ENCODE measurements around the gene SESN3.
A peak's percentile ranks its signal among the peaks of the same experiment; 100 is the strongest.
"Not testable (repeated sequence)": the region's sequence is repeated elsewhere in the genome, so short reads cannot be mapped to it uniquely, and the experiment has no call there.

Gene SESN3

DNA sequence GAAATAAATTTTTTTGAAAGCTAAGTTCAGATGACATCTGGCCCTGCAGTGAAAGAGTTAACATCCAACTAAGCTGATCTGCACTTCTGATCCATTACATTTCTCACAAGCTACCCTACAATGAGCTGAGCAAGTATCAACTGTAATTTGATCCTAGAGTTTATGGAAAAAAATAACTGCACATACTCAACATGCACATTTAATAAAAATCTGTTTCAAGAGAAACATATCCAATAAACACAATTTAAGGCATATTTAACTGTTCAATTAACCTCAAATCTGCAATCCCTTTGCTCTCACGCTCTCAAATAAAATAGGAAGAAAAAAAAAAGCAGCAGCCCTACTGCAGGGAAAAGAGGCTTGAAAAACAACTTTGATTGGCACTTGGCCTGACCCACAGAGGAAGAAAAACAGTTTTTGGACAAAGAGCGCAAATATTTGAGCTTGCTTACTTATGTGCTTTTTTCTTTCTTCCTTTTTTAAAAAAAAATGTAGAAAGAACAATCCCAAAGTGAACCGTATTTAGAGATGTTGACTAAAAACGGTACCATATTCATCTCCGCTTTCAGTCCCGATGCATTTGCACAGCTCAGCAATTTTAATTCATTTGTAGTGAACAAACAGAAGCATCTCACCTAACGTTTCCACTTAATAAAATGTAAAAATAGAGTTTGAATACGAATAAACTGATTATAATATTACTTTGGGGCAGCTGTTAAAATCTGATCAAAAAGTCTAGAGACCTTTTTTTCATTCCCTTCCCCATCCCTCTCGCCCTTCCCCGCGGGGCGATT lies 1.6 kb downstream of the SESN3 start:
- no peak overlapping the region for H3K9ac ChIP-seq (ENCODE audit: low read depth, low read length)
- H3K4me2 ChIP-seq (ENCODE audit: insufficient read depth, low read length), result no peak overlapping the region
- H3K4me3 ChIP-seq (ENCODE audit: low read depth in 1 of 2, low read length in 2 of 2), result no peak overlapping the region
- H3K4me1 ChIP-seq (ENCODE audit: insufficient read depth, low read length), result peaks cover 22% of the 10 kb centered on the region
- H3K36me3 ChIP-seq (ENCODE audit: insufficient read depth, low read length), result no peaks in the 10 kb centered on the region
- H3K9me3 ChIP-seq (ENCODE audit: insufficient read depth, low read length, severe bottlenecking), result no peaks in the 10 kb centered on the region
- ATAC-seq (ENCODE audit: insufficient read depth, low read depth), result no peak
- DNase-seq, result no peak
- no peaks in the 10 kb centered on the region for H3K79me2 ChIP-seq (ENCODE audit: insufficient read depth, low read length)
- H4K20me1 ChIP-seq (ENCODE audit: insufficient read depth, low read length), result no peaks in the 10 kb centered on the region
- no peak overlapping the region for H3K27ac ChIP-seq (ENCODE audit: low read length)
- peaks cover 61% of the 10 kb centered on the region for H3K27me3 ChIP-seq (ENCODE audit: insufficient read depth, low read length, poor library complexity)
- no peak overlapping the region for H2AFZ ChIP-seq (ENCODE audit: low read depth, low read length)
- TF ChIP-seq EZH2 (IDR thresholded peaks at IDR 0.05; ENCODE audit: borderline replicate concordance, low read depth, low read length, severe bottlenecking), result peak; percentile 4
- TF ChIP-seq, protein P1, sequence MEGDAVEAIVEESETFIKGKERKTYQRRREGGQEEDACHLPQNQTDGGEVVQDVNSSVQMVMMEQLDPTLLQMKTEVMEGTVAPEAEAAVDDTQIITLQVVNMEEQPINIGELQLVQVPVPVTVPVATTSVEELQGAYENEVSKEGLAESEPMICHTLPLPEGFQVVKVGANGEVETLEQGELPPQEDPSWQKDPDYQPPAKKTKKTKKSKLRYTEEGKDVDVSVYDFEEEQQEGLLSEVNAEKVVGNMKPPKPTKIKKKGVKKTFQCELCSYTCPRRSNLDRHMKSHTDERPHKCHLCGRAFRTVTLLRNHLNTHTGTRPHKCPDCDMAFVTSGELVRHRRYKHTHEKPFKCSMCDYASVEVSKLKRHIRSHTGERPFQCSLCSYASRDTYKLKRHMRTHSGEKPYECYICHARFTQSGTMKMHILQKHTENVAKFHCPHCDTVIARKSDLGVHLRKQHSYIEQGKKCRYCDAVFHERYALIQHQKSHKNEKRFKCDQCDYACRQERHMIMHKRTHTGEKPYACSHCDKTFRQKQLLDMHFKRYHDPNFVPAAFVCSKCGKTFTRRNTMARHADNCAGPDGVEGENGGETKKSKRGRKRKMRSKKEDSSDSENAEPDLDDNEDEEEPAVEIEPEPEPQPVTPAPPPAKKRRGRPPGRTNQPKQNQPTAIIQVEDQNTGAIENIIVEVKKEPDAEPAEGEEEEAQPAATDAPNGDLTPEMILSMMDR (IDR thresholded peaks at IDR 0.05; ENCODE audit: borderline replicate concordance, extremely low read depth, low read length, poor library complexity, severe bottlenecking), result no peak

DNA sequence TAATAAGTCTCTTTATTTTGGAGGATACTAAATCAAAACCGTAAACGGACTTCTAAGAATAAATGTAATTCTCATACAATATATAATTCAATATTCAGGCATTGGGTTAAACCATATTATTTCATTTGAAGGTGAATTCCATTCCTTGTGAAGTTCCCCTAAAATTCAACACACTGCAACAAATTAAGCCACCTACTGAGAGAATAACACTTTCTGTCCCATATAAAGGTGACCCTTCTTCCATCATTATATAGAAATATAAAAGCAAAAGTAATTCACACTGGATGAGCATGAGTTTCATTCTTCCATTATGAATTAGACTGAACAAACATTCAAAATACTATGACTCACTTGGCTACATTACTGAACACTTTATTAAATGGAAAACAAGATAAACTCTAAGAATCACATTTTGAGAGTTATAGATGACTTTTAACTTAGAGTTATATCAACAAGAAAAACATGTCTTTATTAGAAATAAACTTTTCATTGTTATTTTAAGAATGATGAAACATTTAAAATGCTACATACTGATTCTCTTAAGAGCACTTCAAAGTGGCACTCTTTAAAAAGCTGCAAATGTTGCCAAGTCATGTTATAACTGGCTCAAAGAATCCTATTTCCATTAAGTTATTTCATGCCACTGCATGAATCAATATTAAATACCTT lies 2.8 kb downstream of the SESN3 start:
- no peaks in the 10 kb centered on the region for H3K79me2 ChIP-seq (ENCODE audit: insufficient read depth, low read length)
- ATAC-seq (ENCODE audit: insufficient read depth, low read depth) (no peak), DNase-seq (no peak)
- H3K36me3 ChIP-seq (ENCODE audit: insufficient read depth, low read length), result no peaks in the 10 kb centered on the region
- H3K27ac ChIP-seq (ENCODE audit: low read length), result no peak overlapping the region
- H3K4me3 ChIP-seq (ENCODE audit: low read depth in 1 of 2, low read length in 2 of 2), result no peak overlapping the region
- peaks cover 22% of the 10 kb centered on the region for H3K4me1 ChIP-seq (ENCODE audit: insufficient read depth, low read length)
- H3K9ac ChIP-seq (ENCODE audit: low read depth, low read length), result no peak overlapping the region
- H4K20me1 ChIP-seq (ENCODE audit: insufficient read depth, low read length), result no peaks in the 10 kb centered on the region
- H3K9me3 ChIP-seq (ENCODE audit: insufficient read depth, low read length, severe bottlenecking), result no peaks in the 10 kb centered on the region
- TF ChIP-seq, protein P1 (IDR thresholded peaks at IDR 0.05; ENCODE audit: borderline replicate concordance, extremely low read depth, low read length, poor library complexity, severe bottlenecking), result no peak
- TF ChIP-seq EZH2 (IDR thresholded peaks at IDR 0.05; ENCODE audit: borderline replicate concordance, low read depth, low read length, severe bottlenecking), result no peak
- H3K27me3 ChIP-seq (ENCODE audit: insufficient read depth, low read length, poor library complexity), result peaks cover 54% of the 10 kb centered on the region
- no peak overlapping the region for H3K4me2 ChIP-seq (ENCODE audit: insufficient read depth, low read length)
- H2AFZ ChIP-seq (ENCODE audit: low read depth, low read length), result no peak overlapping the region

DNA sequence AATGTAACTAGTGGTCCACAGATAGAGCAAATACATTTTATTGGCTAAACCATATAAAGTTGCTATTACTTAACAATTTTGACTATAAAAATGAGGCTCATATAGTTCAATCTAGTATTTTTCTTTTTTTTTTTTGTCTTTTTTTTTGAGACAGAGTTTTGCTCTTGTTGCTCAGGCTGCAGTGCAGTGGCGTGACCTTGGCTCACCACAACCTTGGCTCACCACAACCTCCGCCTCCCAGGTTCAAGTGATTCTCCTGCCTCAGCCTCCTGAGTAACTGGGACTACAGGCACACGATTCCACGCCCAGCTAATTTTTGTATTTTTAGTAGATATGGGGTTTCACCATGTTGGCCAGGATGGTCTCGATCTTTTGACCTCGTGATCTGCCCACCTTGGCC lies 3.9 kb downstream of the SESN3 start:
- not testable (repeated sequence) for H3K4me3 ChIP-seq (ENCODE audit: low read depth in 1 of 2, low read length in 2 of 2); H3K27ac ChIP-seq (ENCODE audit: low read length); H3K36me3 ChIP-seq (ENCODE audit: insufficient read depth, low read length); H3K4me2 ChIP-seq (ENCODE audit: insufficient read depth, low read length); H3K9me3 ChIP-seq (ENCODE audit: insufficient read depth, low read length, severe bottlenecking); DNase-seq; H3K79me2 ChIP-seq (ENCODE audit: insufficient read depth, low read length); ATAC-seq (ENCODE audit: insufficient read depth, low read depth); H4K20me1 ChIP-seq (ENCODE audit: insufficient read depth, low read length); H2AFZ ChIP-seq (ENCODE audit: low read depth, low read length); H3K9ac ChIP-seq (ENCODE audit: low read depth, low read length)
- H3K4me1 ChIP-seq (ENCODE audit: insufficient read depth, low read length), result peaks cover 17% of the 10 kb centered on the region
- peaks cover 43% of the 10 kb centered on the region for H3K27me3 ChIP-seq (ENCODE audit: insufficient read depth, low read length, poor library complexity)

DNA sequence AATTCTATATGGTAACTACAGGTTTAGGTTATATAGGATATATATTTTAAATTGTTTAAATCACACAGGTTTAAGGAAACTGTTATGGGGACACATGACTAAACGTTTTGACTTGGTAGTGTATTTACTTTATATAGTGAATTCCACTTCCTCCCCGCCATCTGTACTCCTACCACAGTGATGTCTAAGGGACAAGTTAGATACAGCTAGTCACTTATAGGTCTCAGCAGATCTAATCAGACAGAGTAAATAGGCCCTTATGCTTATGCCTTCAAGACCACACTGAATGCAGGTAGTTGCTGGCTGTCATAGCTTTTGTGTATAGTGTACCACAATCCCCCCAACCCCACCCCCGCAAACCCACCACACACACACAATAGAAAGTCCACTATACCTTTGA lies 8.2 kb downstream of the SESN3 start:
- no peak overlapping the region for H2AFZ ChIP-seq (ENCODE audit: low read depth, low read length)
- no peaks in the 10 kb centered on the region for H3K9me3 ChIP-seq (ENCODE audit: insufficient read depth, low read length, severe bottlenecking)
- no peak overlapping the region for H3K27ac ChIP-seq (ENCODE audit: low read length)
- H3K4me1 ChIP-seq (ENCODE audit: insufficient read depth, low read length), result no peaks in the 10 kb centered on the region
- TF ChIP-seq EZH2 (IDR thresholded peaks at IDR 0.05; ENCODE audit: borderline replicate concordance, low read depth, low read length, severe bottlenecking), result no peak
- TF ChIP-seq, protein P1 (IDR thresholded peaks at IDR 0.05; ENCODE audit: borderline replicate concordance, extremely low read depth, low read length, poor library complexity, severe bottlenecking), result no peak
- H3K27me3 ChIP-seq (ENCODE audit: insufficient read depth, low read length, poor library complexity), result peaks cover 2% of the 10 kb centered on the region
- DNase-seq, result no peak
- no peak overlapping the region for H3K4me2 ChIP-seq (ENCODE audit: insufficient read depth, low read length)
- H3K79me2 ChIP-seq (ENCODE audit: insufficient read depth, low read length), result no peaks in the 10 kb centered on the region
- ATAC-seq (ENCODE audit: insufficient read depth, low read depth), result no peak
- no peaks in the 10 kb centered on the region for H3K36me3 ChIP-seq (ENCODE audit: insufficient read depth, low read length)
- no peak overlapping the region for H3K9ac ChIP-seq (ENCODE audit: low read depth, low read length)
- H3K4me3 ChIP-seq (ENCODE audit: low read depth in 1 of 2, low read length in 2 of 2), result no peak overlapping the region
- H4K20me1 ChIP-seq (ENCODE audit: insufficient read depth, low read length), result no peaks in the 10 kb centered on the region
